HAP-1 (cell line): Measurements from ENCODE around the gene EPHA10.

Source experiments
- DNase-seq, 2 experiments: peaks; one replicate each; pipeline ENCODE4 v3.0.0-alpha.2; 2016 to 2020; ENCODE audit warnings: low spot score in 2 of 2
- H3K27me3 ChIP-seq: fragments of 250-450 bp; sonication (Bioruptor Pico); 2 replicates; pipeline ENCODE4 v1.5.1; 2020; ENCODE audit warnings: low read depth, mild to moderate bottlenecking, moderate library complexity
- H3K36me3 ChIP-seq: fragments of 250-450 bp; sonication (Bioruptor Pico); replicated peaks from 2 replicates; pipeline ENCODE4 v1.5.1; 2020; ENCODE audit warnings: mild to moderate bottlenecking
- H3K4me1 ChIP-seq: fragments of 250-450 bp; sonication (Bioruptor Pico); 2 replicates; pipeline ENCODE4 v1.5.1; 2020; ENCODE audit warnings: mild to moderate bottlenecking
- H3K4me3 ChIP-seq: fragments of 250-450 bp; sonication (Bioruptor Pico); 2 replicates; pipeline ENCODE4 v1.5.1; 2020; ENCODE audit warnings: mild to moderate bottlenecking, moderate library complexity
- H3K9me3 ChIP-seq: fragments of 250-450 bp; sonication (Bioruptor Pico); 2 replicates; pipeline ENCODE4 v1.5.1; 2020; ENCODE audit warnings: mild to moderate bottlenecking, moderate library complexity
- in situ Hi-C: fragments of 300-500 bp; cut with MboI; formaldehyde crosslinking; loops from 3 replicates; pipeline ENCODE4 v1.14.3; 2020; ENCODE audit warnings: low sequenced_read_pairs, inconsistent platforms, mixed read lengths

EPHA10 gene

GRCh38 chr1:37721565-37721964 is 43.4 kb downstream of the EPHA10 start:
- no peaks in the 10 kb centered on the region for H3K36me3 ChIP-seq
- no peak overlapping the region for H3K4me3 ChIP-seq
- no peaks in the 10 kb centered on the region for H3K4me1 ChIP-seq
- no peak for DNase-seq
- in situ Hi-C loops: no loop called here
- no peaks in the 10 kb centered on the region for H3K9me3 ChIP-seq
- H3K27me3 ChIP-seq: no peaks in the 10 kb centered on the region

- no peak overlapping the region for H3K4me3 ChIP-seq
- no peaks in the 10 kb centered on the region for H3K9me3 ChIP-seq
- H3K36me3 ChIP-seq: no peaks in the 10 kb centered on the region
- H3K4me1 ChIP-seq: no peaks in the 10 kb centered on the region
- no peak for DNase-seq
- in situ Hi-C loops: no loop called here
- no peaks in the 10 kb centered on the region for H3K27me3 ChIP-seq
These were observed 44.4 kb downstream of the EPHA10 start for GRCh38 chr1:37720231-37721130.

- H3K4me3 ChIP-seq: no peak overlapping the region
- no peaks in the 10 kb centered on the region for H3K9me3 ChIP-seq
- DNase-seq: no peak
- no peaks in the 10 kb centered on the region for H3K4me1 ChIP-seq
- no peaks in the 10 kb centered on the region for H3K27me3 ChIP-seq
- no peaks in the 10 kb centered on the region for H3K36me3 ChIP-seq
- in situ Hi-C loops: no loop called here
These were observed 45.2 kb downstream of the EPHA10 start for GRCh38 chr1:37719572-37720195.

GRCh38 chr1:37718901-37719571 is 45.9 kb downstream of the EPHA10 start:
- in situ Hi-C loops: no loop called here

GRCh38 chr1:37718181-37718900 is 46.6 kb downstream of the EPHA10 start:
- in situ Hi-C loops: no loop called here
- H3K4me3 ChIP-seq: no peak overlapping the region
- DNase-seq: no peak
- no peaks in the 10 kb centered on the region for H3K36me3 ChIP-seq
- no peaks in the 10 kb centered on the region for H3K27me3 ChIP-seq
- no peaks in the 10 kb centered on the region for H3K4me1 ChIP-seq
- no peaks in the 10 kb centered on the region for H3K9me3 ChIP-seq

More at GRCh38 chr1:37718901-37719571, 45.9 kb downstream of the EPHA10 start:
- no peaks in the 10 kb centered on the region for H3K9me3 ChIP-seq
- no peak overlapping the region for H3K4me3 ChIP-seq
- H3K4me1 ChIP-seq: no peaks in the 10 kb centered on the region
- H3K36me3 ChIP-seq: no peaks in the 10 kb centered on the region
- no peak for DNase-seq
- no peaks in the 10 kb centered on the region for H3K27me3 ChIP-seq

- Histone ChIP-seq H3K4me3 (no peak overlapping the region), H3K36me3 (no peaks in the 10 kb centered on the region), H3K9me3 (no peaks in the 10 kb centered on the region), H3K4me1 (no peaks in the 10 kb centered on the region), H3K27me3 (no peaks in the 10 kb centered on the region)
- no peak for DNase-seq
- in situ Hi-C loops: no loop called here
These were observed 47.3 kb downstream of the EPHA10 start for GRCh38 chr1:37717631-37718030.

GRCh38 chr1:37716321-37716720 is 48.6 kb downstream of the EPHA10 start:
- in situ Hi-C loops: no loop called here
- no peak for DNase-seq
- Histone ChIP-seq H3K27me3 (no peaks in the 10 kb centered on the region), H3K9me3 (no peaks in the 10 kb centered on the region), H3K4me3 (no peak overlapping the region), H3K36me3 (no peaks in the 10 kb centered on the region), H3K4me1 (no peaks in the 10 kb centered on the region)

- no peaks in the 10 kb centered on the region for H3K9me3 ChIP-seq
- in situ Hi-C loops: no loop called here
- H3K27me3 ChIP-seq: no peaks in the 10 kb centered on the region
- no peak for DNase-seq
- H3K4me1 ChIP-seq: no peaks in the 10 kb centered on the region
- H3K4me3 ChIP-seq: no peak overlapping the region
- H3K36me3 ChIP-seq: peaks cover 9% of the 10 kb centered on the region
These were observed 50.2 kb downstream of the EPHA10 start for GRCh38 chr1:37714689-37715088.

GRCh38 chr1:37714226-37714625 is 50.7 kb downstream of the EPHA10 start:
- peaks cover 13% of the 10 kb centered on the region for H3K36me3 ChIP-seq
- in situ Hi-C loops: no loop called here
- H3K9me3 ChIP-seq: no peaks in the 10 kb centered on the region
- no peaks in the 10 kb centered on the region for H3K27me3 ChIP-seq
- no peak for DNase-seq
- no peaks in the 10 kb centered on the region for H3K4me1 ChIP-seq
- no peak overlapping the region for H3K4me3 ChIP-seq

- no peaks in the 10 kb centered on the region for H3K9me3 ChIP-seq
- H3K36me3 ChIP-seq: peaks cover 61% of the 10 kb centered on the region
- in situ Hi-C loops: no loop called here
- H3K27me3 ChIP-seq: no peaks in the 10 kb centered on the region
- no peak for DNase-seq
- H3K4me3 ChIP-seq: no peak overlapping the region
- H3K4me1 ChIP-seq: no peaks in the 10 kb centered on the region
These were observed 56.4 kb downstream of the EPHA10 start for GRCh38 chr1:37708471-37708870.

GRCh38 chr1:37705399-37705798 is 59.5 kb downstream of the EPHA10 start:
- peaks cover 89% of the 10 kb centered on the region for H3K36me3 ChIP-seq
- no peak for DNase-seq
- H3K4me3 ChIP-seq: no peak overlapping the region
- no peaks in the 10 kb centered on the region for H3K9me3 ChIP-seq
- in situ Hi-C loops: no loop called here
- H3K4me1 ChIP-seq: no peaks in the 10 kb centered on the region
- no peaks in the 10 kb centered on the region for H3K27me3 ChIP-seq

GRCh38 chr1:37704966-37705365 is 60.0 kb downstream of the EPHA10 start:
- Histone ChIP-seq H3K27me3 (no peaks in the 10 kb centered on the region), H3K4me3 (no peak overlapping the region), H3K4me1 (no peaks in the 10 kb centered on the region), H3K9me3 (no peaks in the 10 kb centered on the region), H3K36me3 (peaks cover 89% of the 10 kb centered on the region)
- no peak for DNase-seq
- in situ Hi-C loops: no loop called here

- H3K36me3 ChIP-seq: peaks cover 89% of the 10 kb centered on the region
- in situ Hi-C loops: no loop called here
- no peak for DNase-seq
- H3K27me3 ChIP-seq: no peaks in the 10 kb centered on the region
- no peaks in the 10 kb centered on the region for H3K4me1 ChIP-seq
- no peaks in the 10 kb centered on the region for H3K9me3 ChIP-seq
- H3K4me3 ChIP-seq: no peak overlapping the region
These were observed 61.9 kb downstream of the EPHA10 start for GRCh38 chr1:37703061-37703460.
